A172 (cell line): ENCODE measurements around the gene IFRD1. TPM values are rescaled to one million over a fixed set of nuclear protein-coding genes. Genes with fewer than 3 reads are reported as not detected.
A peak's percentile ranks its signal among the peaks of the same experiment; 100 is the strongest.

ENCODE experiments used
- DNase-seq: peaks from one replicate; pipeline ENCODE4 v3.0.0-alpha.2; 2015; ENCODE audit warnings: low spot score
- total RNA-seq: library from RNA; depleted of rRNA; stranded (reverse); fragments of >200 nt; shearing (Covaris generic); gene quantifications from 2 replicates; pipeline ENCODE4 v1.2.3, GENCODE V29; 2014; rRNA removed

IFRD1 gene, protein sequence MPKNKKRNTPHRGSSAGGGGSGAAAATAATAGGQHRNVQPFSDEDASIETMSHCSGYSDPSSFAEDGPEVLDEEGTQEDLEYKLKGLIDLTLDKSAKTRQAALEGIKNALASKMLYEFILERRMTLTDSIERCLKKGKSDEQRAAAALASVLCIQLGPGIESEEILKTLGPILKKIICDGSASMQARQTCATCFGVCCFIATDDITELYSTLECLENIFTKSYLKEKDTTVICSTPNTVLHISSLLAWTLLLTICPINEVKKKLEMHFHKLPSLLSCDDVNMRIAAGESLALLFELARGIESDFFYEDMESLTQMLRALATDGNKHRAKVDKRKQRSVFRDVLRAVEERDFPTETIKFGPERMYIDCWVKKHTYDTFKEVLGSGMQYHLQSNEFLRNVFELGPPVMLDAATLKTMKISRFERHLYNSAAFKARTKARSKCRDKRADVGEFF
- total RNA-seq = 97.0 and 114 TPM in 2 replicates

DNA sequence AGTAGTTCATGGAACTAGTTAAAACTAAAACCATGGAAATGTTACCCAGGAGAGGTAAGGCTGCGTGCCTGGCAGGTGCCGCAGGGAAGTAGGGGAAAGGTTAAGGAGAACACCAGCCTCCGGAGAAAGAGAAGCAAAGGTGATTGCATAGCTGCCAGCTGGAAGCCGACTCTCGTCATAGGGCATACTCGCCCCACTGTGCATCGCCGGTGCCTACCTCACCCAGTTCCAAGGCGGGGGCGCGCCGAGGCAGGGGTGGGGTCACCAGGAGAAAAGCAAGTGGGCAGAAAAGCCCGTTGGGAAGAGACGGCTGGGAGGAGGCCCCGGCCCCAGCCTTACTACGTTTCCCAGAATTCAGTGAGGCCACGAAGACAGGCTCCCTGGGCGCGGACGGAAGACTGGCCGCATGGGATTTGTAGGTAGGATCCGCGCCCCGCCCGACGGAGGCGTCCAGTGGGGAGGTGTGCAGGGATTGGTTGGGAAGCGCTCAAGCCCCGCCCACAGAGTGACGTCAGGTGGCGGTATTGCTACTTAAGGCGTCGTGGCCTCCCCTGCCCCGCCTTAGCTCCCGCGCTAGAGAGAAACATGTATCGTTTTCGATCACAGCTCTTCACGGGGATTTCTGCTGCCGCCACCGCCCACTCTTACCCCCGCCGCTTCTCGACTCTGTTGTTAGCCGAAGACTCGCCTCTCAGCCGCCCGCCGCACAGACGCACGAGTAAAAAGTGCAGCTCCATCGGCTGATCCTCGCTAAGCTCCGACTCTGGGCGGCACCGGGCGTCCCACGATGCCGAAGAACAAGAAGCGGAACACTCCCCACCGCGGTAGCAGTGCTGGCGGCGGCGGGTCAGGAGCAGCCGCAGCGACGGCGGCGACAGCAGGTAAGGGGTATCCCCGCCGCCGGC, at the start of gene IFRD1:
Gene IFRD1, plus strand, starts transcription at position 559 of the 905 bp plus-strand sequence. Its CDS starts 229 bp downstream, at position 788.
- peak; percentile 98 for DNase-seq

DNA sequence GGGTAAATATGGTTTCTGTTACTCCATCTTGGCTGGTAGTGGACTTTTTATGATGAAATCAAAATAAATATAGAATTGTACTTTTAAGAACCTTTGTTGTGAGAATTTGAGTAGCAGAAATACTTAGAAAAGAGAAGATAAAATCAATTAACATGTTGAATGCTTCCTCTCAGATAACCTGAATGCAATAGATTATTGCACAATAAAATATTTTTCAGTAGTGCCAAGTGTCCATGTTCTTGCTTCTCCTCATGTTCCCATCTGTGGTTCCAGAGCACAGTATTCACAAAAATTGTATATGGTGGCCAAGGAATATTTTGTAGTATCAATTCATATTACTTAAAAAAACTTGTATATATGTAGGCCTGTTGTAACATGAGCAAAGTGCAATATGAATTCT, 45.9 kb upstream of the IFRD1 start:
- DNase-seq = no peak

DNA sequence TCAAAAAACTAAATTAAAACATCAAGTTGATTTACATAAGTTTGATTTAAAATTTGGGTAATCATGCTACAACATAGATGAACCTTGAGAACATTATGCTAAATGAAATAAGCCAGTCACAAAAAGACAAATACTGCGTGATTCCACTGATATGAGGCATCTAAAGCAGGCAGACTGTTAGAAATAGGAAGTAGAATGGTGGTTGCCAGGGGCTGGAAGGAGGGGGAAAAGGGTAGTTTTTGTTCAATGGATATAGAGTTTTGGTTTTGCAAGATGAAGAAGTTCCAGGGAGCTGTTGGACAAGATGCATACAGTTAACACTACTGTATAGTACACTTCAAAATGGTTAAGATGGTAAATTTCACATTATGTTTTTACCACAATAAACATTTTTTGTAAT, 45.0 kb upstream of the IFRD1 start:
- DNase-seq = no peak

DNA sequence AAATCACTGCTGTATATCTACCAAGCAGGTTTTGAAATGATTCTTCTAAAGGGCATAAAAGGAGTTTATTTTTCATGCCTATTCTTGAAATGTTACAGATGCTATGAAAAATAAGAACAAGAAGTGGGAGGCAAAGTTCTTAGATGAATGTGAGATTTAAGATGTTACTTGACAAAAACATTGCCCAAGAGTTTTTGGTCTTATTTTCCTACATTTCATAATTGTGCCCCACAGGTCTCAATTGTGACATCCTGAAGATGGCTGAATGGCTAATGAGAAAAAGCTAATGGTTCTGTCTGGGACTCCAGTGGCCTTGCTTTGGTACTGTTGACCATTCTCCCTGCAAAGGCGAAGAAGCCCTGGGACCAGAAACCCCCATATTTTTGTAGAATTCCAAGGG, 43.0 kb upstream of the IFRD1 start:
- no peak for DNase-seq

DNA sequence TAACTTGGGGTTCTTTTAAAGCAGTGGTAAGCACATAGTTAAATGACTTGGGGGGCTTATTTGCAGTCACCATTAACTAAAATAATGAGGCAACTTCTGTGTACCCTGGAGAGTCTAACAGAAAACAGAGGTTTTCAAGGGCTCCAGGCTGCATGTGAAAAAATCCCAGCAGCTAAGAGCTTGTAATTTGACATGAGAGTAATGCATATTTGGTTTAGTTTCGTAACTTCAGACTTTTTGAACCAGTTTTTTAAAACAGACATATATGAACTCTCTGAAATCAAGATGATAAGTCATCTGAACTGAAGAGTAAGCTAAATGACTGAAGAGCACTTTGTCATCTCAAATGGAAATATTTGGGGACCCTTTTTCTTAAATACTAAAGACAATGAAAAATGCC, 40.2 kb upstream of the IFRD1 start:
- DNase-seq = no peak

DNA sequence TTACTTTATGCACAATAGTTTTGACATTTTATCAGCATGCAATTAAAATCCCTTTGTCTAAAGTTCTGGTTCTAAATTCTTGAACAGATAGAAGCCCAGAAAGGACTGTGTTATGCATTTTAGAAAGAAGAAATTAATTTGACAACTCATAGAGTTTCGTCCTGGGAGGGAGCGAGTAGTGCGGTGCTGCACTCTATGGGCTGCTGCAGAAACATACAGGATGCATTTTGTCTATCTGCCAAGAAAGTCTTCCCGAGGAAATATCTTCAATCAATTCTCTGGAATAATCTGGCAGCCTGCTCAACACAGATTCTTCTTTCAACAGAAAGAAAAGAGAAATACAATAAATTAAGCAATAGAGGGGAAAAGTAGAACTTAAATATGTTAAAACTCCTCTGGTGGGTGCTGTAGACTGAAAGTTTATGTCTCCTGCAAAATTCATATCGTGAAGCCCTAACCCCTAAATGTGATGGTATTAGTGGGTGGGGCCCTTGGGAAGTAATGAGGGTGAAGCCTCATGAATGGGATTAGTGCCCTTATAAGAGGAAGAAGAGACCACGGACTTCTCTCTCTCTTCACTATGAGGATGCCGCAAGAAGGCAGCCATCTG, 39.0 kb upstream of the IFRD1 start:
- no peak for DNase-seq

DNA sequence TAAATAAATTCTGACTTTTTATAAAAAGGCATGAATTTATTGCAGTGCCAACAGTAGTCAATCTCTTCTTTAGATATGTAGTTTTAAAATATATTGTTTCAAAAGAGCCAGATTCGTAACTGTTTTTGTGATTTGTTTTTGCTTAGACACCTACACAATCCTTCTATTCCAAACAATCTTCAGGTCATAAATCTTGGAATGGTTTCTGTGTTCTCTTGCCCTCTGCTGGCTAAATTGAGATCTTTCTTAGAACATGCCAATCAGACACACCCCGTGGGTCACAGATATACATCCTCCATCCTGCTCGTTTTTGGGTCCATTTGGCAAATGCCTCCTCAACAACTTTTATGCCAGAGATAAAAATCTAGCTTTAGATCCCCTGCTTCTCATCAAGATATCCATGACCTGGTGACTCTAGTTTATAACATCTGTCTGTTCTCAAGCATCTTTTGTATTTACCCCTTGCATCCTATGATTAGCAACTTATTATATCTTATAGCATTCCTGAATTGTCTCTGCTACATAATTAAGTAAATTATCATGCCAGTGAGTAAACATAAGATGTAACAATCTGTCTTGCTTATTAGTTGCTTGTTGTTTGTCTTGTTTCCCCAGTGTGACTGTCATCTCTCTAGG, 35.3 kb upstream of the IFRD1 start:
- peak; percentile 60 for DNase-seq

DNA sequence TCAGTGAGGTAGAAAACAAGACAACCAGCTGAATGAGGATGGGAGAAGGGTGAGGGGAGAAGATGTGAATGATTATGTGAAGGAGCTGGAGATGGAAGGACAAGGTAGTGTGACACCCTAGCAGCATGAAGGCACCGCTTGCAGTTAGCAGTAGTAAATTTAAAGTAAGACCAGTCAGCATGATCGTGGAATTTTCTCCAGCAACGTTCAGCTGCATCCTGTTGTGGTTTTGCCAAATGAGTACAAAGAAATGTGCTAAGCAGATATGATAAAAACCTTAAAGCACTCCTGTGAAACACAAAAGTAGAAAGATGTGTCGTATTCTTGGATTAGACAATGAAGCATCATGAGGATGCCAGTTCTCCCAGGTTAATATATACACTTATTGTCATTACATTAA, 34.1 kb upstream of the IFRD1 start:
- peak; percentile 55 for DNase-seq

DNA sequence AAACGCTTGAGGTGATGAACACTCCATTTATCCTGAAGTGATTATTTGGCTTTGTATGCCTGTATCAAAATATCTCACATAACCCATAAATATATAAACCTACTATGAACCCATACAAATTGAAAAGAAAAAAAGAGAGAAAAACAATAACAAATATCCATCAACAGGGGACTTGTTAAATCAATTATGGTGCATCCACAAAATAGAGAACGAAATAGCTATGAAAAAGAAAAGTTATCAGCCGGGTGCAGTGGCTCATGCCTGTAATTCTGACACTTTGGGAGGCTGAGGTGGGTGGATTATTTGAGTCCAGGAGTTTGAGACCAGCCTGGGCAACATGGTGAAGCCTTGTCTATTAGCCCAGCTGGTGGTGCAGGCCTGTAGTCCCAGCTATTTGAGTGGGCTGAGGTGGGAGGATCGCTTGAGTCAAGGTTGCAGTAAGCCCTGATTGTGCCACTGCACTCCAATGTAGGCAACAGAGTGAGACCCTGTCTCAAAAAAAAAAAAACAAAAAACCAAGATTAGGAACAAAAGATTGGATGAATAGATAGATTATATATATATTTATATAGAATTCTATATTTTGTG, 30.6 kb upstream of the IFRD1 start:
- DNase-seq = no peak

DNA sequence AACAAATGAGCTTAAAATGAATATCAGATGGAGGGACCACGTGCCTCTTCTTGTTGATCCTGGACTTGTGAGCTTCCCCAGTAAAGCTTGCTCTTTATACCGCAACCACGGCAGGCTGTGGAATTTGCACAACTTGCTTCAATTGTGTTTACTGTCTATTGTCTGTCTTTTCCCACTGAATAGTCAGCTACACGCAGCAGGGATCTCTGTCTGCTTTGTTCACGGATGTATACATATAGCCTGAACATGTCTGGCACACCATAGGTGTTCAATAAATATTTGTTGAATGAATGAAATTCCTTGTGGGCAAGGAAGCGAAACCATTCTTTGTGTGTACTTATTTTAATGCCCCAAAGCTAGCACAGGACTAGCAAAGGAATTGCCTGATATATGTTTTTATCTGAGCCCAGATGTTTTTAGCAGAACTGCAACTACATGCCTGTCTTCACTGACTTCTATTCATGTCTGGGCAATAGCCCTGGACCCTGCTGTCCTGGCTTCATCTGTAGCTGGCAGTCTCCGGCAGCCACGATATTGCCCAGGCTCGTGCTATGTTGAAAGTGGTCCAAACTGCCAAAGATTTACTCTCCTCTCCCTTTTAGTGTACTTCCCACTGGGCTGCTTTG, 29.9 kb upstream of the IFRD1 start:
- no peak for DNase-seq

DNA sequence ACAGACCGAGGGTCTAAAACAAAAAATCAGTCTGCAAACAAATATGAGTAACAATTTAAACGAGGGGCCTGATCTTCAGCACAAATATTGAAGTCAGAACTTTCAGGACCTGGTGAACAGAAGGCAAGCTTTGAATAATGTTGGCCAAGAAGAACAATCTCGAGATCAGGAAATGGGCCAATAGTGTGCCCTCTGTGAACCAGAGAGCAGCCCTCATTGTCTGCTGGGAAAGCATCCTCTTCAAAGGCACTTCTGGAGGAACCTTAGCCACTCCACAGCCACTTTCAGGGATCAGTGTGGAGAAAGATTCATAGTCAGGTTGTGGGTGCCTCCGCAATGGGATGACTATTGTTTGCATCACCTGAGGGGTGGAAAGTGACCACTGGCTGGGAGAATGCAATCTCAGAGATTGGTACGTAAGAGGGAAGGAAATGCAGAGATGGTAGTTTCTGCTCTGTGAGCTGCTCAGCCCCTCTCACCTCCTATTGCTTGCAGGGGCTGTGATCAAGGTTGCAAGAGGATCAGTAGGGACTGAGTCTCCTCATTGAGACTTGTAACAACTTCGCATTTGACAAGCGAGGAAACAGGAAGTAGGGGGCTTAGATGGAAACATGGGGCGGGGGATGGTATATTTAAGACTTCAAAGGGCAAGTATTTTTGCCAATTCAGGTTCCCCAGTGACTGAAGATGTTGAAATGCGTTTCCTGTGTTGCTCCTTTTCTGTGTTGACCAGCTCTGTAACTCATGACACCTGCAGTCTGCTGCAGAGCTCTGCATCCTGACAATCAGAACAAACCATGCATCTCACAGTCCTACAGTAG, 28.4 kb upstream of the IFRD1 start:
- DNase-seq = no peak

DNA sequence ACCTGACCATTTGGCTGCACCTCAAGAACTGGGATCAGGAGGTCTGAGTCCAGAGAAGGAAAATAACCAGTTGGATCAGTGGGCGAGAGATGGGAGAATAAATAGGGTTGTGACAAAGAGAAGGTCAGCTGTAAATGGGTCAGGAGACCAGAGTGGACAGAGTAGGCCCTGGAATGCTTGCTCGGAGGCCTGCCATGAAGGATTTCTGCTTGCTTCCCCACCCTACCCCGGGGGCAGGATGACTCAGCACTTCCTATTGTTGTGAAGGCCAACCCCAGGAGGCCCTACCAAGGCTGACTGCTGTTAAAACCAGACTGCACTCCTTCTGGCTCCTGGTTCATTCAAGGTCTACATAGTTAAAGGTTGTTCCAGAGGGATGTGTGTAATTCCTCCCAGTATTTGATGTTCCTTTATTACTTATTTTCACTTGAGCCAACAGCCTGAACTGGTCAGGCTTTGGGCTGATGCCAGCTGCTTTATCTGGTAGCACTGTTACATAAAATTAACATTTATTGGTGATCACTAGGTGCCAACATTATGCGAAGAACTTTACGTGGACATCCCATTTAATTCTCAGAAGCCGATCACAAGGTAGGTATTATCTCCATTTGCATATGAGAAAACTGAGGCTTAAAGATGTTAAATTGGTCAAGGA, 27.3 kb upstream of the IFRD1 start:
- peak; percentile 89 for DNase-seq

DNA sequence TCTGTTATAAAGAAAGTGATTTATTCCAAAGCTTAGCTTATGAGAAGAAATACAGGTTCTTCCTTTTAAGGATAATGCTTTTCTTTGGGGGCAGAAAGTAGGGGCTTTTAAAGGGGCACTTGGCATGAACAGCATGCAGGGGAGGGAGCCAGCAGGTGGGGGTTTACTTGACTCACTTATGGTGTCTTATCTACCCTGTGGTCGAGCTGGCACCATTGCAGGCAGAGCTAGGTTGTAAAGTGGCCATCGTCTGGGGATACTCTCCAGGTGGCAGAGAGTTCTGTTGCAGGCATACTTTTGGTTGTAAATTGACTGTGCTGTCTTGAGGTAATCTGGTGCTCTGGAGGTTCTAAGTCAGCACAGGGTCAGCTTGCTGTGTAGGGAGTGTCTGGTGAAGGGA, 26.3 kb upstream of the IFRD1 start:
- DNase-seq = no peak

DNA sequence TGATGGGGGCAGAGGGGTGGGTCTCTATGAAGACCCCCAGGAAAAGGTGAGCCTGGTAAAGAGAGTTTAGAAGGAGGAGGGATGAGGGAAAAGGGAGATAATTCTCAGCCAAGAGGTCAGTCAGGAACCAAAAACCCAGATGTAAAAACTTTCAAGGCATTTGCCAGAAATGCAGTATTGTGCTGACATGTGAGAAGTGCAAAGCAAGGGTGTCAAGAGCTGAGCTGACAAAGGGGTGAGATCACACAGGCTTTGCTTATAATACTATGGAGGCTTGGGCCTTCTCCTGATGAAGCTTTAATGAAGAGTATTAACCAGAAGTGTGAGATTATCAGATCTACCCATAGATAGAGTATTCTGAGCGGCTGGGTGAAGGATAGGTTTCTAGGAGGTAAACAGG, 22.3 kb upstream of the IFRD1 start:
- no peak for DNase-seq

DNA sequence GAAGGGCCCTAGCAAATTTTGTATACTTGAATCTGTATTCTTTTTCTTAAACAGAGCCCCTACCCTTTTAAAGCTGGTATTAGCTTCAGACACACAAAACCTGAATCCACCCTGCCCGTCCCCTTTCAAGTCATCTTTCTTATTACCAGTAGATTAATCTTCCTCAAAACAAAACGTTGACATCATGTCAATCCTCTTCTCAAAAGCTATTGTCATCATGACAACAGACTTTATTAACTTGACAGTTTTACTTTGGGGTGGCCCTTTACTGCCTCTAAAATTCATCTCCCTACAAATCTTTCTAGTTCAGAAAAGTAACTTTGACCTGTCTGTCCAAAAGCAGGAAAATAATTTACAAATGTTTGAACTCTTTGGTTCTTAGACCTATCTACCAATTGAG, 21.5 kb upstream of the IFRD1 start:
- DNase-seq = no peak

DNA sequence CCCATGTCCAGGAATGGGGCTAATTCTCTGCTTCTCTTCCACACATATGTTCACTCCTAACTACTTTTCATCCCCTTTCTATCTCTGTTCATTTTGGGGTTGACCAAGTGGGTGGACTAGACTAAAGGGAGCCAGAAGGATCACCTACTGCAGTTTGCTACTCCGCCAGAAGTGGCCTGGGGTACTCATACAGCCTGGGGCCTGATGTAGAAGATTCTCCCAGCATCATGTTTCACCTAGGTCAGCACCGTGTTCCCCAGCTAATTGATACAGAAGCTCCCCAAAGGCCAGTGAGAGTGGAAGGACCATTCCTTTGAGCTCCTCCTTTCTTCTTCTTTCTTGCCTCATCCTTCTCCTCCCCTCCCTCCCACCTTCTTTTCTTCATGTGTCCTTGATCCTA, 19.6 kb upstream of the IFRD1 start:
- DNase-seq = no peak

DNA sequence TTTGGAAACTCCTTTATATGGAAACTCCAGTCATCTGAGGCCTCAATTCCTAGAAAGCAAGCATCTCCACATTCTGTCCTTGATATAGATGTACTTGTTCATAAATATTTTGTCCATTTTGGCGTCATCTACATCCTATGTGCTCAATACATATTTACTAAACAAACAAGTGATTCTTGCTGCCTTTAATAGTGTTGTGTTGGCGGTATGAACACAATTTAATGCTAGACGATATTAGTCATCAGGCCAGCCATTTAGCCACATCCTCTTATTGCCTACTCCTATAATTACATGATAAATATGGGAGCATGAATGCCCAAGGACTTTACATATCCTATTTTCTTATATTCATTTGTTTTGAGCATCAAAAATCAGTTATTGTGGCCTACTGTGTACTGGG, 18.5 kb upstream of the IFRD1 start:
- DNase-seq = no peak

DNA sequence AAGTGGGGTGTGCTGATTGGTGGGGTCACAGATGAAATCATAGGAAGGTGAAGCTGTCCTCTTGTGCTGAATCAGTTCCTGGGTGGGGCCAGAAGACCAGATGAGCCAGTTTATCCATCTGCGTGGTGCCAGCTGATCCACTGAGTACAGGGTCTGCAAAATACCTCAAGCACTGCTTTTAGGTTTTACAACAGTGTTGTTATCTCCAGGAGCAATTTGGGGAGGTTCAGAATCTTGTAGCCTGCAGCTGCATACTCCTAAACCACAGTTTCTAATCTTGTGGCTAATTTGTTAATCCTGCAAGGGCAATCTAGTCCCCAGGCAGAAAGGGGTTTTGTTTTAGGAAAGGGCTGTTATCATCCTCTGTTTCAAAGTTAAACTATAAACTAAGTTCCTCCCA, 17.0 kb upstream of the IFRD1 start:
- no peak for DNase-seq

DNA sequence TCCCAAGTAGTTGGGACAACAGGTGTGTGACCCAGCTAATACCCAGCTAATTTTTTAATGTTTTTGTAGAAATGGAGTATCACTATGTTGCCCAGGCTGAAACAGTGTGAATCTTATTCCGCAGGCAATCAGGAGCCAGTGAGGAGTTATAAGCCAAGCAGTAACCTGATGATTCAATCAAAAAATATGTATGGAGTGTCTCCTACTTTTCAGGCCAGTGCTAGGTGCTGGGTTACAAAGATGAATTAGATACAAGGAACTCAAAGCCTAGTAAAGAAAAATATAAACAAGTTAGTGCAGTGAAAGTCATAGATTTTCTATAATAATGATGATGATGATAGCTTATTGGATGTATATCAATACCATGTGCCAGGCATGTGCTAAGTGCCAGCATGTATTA, 13.2 kb upstream of the IFRD1 start:
- DNase-seq = peak; percentile 65

DNA sequence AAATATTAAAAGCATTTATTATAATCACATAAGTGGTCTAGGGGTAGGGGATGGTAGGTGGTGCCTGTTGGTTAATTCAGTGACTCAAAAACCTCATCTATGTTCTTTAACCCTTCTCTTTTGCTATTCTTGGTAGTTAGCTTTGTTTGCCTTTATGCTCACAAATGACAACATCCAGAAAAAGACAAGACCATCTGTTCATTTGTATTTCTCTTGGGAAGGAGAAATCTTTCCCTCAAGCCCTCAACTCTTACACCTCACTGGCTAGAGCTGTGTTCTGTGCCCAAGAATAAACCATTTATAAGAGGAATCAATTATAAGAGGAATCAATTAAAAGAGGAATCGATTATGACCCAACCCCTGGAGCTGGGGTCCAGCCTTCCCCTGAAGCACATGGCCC, 10.8 kb upstream of the IFRD1 start:
- DNase-seq = no peak
